IPS-15b (cell line): ENCODE results near the gene PEX3.
A peak's percentile ranks its signal among the peaks of the same experiment; 100 is the strongest.
"Not testable (repeated sequence)": the region's sequence is repeated elsewhere in the genome, so short reads cannot be mapped to it uniquely, and the experiment has no call there.

Source experiments
- H3K27me3 ChIP-seq: one replicate; pipeline ENCODE4 v1.6.1; 2013; ENCODE audit warnings: low read length; ENCODE audit not compliant: control insufficient read depth, insufficient read depth
- H3K36me3 ChIP-seq: one replicate; pipeline ENCODE4 v1.6.1; 2013; ENCODE audit warnings: low read length; ENCODE audit not compliant: control insufficient read depth, insufficient read depth
- H3K4me1 ChIP-seq: one replicate; pipeline ENCODE4 v1.6.1; 2013; ENCODE audit warnings: mild to moderate bottlenecking, low read length; ENCODE audit not compliant: control insufficient read depth, insufficient read depth
- H3K4me3 ChIP-seq: one replicate; pipeline ENCODE4 v1.5.1; 2013; ENCODE audit warnings: low read depth, low read length
- H3K9ac ChIP-seq: one replicate; pipeline ENCODE4 v1.6.1; 2013; ENCODE audit warnings: low read depth, mild to moderate bottlenecking, low read length
- H3K9me3 ChIP-seq: one replicate; pipeline ENCODE4 v1.6.1; 2013; ENCODE audit warnings: mild to moderate bottlenecking, low read length; ENCODE audit not compliant: control insufficient read depth, insufficient read depth

The PEX3 gene

GRCh38 chr6:143490244-143490643, 39.6 kb downstream of the PEX3 start:
- Histone ChIP-seq H3K4me1 (no peaks in the 10 kb centered on the region), H3K9me3 (no peaks in the 10 kb centered on the region), H3K36me3 (no peaks in the 10 kb centered on the region), H3K27me3 (no peaks in the 10 kb centered on the region), H3K4me3 (no peak overlapping the region), H3K9ac (no peak overlapping the region)

DNA sequence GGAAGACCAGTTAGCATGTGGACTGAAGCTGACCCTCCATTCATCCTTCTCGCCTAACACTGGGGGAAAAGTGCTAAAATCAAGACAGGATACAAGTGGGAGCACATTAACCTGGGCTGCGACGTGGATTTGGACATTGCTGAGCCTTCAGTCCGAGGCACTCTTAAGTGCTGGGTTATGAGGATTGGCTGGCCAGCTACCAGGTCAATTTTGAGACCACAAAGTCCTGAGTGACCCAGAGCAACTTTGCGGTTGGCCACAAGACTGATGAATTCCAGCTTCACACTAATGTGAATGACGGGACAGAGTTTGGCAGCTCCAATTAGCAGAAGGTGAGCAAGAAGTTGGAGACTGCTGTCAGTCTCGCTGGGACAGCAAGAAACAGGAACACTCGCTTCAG, 40.2 kb downstream of the PEX3 start:
- H3K9me3 ChIP-seq: no peaks in the 10 kb centered on the region
- no peak overlapping the region for H3K4me3 ChIP-seq
- H3K9ac ChIP-seq: no peak overlapping the region
- no peaks in the 10 kb centered on the region for H3K27me3 ChIP-seq
- no peaks in the 10 kb centered on the region for H3K4me1 ChIP-seq
- no peaks in the 10 kb centered on the region for H3K36me3 ChIP-seq

DNA sequence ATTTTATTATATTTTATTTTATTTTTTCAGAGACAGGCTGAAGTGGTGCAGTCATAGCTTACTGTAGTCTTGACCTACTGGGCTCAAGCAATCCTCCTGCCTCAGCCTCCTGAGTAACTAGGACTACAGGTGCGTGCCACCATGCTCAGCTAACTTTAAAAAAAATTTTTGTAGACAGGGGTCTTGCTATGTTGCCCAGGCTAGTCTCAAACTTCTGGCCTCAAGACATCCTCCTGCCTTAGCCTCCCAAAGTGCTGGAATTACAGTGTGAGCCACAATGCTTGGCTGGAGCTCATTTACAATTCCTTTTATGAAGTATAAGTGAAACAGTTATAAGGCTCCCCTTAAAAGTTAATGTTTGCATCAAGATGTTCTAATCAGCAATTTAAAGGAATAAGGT, 46.4 kb downstream of the PEX3 start:
- no peaks in the 10 kb centered on the region for H3K27me3 ChIP-seq
- no peak overlapping the region for H3K4me3 ChIP-seq
- H3K9ac ChIP-seq: no peak overlapping the region
- no peaks in the 10 kb centered on the region for H3K4me1 ChIP-seq
- no peaks in the 10 kb centered on the region for H3K9me3 ChIP-seq
- H3K36me3 ChIP-seq: no peaks in the 10 kb centered on the region

- no peak overlapping the region for H3K4me3 ChIP-seq
- no peaks in the 10 kb centered on the region for H3K36me3 ChIP-seq
- no peak overlapping the region for H3K9ac ChIP-seq
- H3K4me1 ChIP-seq: no peaks in the 10 kb centered on the region
- H3K9me3 ChIP-seq: no peaks in the 10 kb centered on the region
- no peaks in the 10 kb centered on the region for H3K27me3 ChIP-seq
These were observed 47.8 kb downstream of the PEX3 start for GRCh38 chr6:143498428-143498827.

DNA sequence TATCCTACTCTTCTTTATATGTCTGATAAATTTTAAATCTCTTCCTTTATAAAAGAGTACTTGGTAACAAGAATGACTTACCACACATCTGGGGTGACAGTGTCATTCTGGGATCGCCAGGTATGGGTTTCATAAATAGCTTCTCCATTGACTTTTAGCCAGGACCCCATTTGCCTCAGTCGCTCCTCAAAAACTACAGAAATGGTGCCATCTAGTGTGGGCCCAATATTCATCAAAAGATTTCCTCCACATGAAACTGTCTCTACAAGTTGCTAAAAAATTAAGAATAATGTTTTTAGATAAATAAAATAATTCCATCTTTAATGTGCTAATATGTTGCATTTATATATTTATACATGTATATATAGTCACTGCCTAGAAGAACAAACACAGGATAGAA, 51.2 kb downstream of the PEX3 start:
- no peaks in the 10 kb centered on the region for H3K27me3 ChIP-seq
- no peaks in the 10 kb centered on the region for H3K4me1 ChIP-seq
- H3K9me3 ChIP-seq: no peaks in the 10 kb centered on the region
- H3K9ac ChIP-seq: no peak overlapping the region
- H3K4me3 ChIP-seq: no peak overlapping the region
- H3K36me3 ChIP-seq: no peaks in the 10 kb centered on the region

GRCh38 chr6:143504369-143504768, 53.8 kb downstream of the PEX3 start:
- Histone ChIP-seq H3K9me3 (no peaks in the 10 kb centered on the region), H3K9ac (no peak overlapping the region), H3K27me3 (no peaks in the 10 kb centered on the region), H3K4me3 (no peak overlapping the region), H3K4me1 (no peaks in the 10 kb centered on the region), H3K36me3 (no peaks in the 10 kb centered on the region)

- Histone ChIP-seq H3K9me3 (no peaks in the 10 kb centered on the region), H3K9ac (no peak overlapping the region), H3K36me3 (no peaks in the 10 kb centered on the region), H3K4me3 (no peak overlapping the region), H3K4me1 (no peaks in the 10 kb centered on the region), H3K27me3 (no peaks in the 10 kb centered on the region)
These were observed 54.5 kb downstream of the PEX3 start for GRCh38 chr6:143505111-143505510.

DNA sequence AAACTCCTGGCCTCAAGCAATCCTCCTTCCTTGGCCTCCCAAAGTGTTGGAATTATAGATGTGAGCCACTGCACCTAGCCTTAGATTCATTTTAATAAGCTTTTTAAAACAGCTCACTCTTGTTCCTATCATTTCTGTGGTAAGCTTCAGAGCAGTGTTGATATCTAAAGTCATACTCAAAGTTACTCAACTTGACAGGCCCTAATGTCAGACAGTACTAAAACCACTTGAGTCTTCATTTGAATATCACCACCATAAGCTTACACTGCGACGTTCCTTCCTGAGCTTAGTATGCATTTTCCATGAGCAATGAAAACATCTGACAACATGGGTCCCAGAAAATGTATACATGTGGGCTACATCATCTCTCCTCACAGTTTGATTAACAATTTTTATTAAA, 54.9 kb downstream of the PEX3 start:
- Histone ChIP-seq H3K9me3 (no peaks in the 10 kb centered on the region), H3K4me3 (no peak overlapping the region), H3K27me3 (no peaks in the 10 kb centered on the region), H3K9ac (no peak overlapping the region), H3K4me1 (no peaks in the 10 kb centered on the region), H3K36me3 (no peaks in the 10 kb centered on the region)

- no peaks in the 10 kb centered on the region for H3K36me3 ChIP-seq
- H3K27me3 ChIP-seq: no peaks in the 10 kb centered on the region
- no peak overlapping the region for H3K9ac ChIP-seq
- no peaks in the 10 kb centered on the region for H3K4me1 ChIP-seq
- H3K4me3 ChIP-seq: no peak overlapping the region
- no peaks in the 10 kb centered on the region for H3K9me3 ChIP-seq
These were observed 55.6 kb downstream of the PEX3 start for GRCh38 chr6:143506199-143506598.

DNA sequence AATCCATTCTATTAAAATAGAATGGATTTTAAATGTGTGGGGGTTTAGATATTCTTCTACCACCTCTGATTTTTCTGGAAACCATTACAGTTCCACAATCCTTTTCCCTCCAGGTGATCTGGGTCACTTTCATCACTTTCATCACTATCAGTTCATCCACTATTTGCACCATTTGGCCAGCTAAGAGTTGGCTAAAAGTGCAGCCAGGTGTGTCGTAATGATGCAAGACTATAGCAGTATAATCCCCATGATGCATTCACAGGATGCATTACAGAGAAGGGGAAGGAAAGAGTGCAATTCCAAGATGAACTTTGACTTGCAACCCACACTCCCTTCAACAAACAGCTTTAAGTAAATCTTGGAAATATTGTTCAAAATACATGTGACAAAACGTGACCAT, 56.0 kb downstream of the PEX3 start:
- H3K4me1 ChIP-seq: no peaks in the 10 kb centered on the region
- H3K4me3 ChIP-seq: no peak overlapping the region
- H3K9me3 ChIP-seq: no peaks in the 10 kb centered on the region
- H3K9ac ChIP-seq: no peak overlapping the region
- no peaks in the 10 kb centered on the region for H3K27me3 ChIP-seq
- no peaks in the 10 kb centered on the region for H3K36me3 ChIP-seq

- Histone ChIP-seq H3K4me1 (no peaks in the 10 kb centered on the region), H3K9ac (no peak overlapping the region), H3K4me3 (no peak overlapping the region), H3K9me3 (no peaks in the 10 kb centered on the region), H3K27me3 (no peaks in the 10 kb centered on the region), H3K36me3 (no peaks in the 10 kb centered on the region)
These were observed 56.9 kb downstream of the PEX3 start for GRCh38 chr6:143507358-143508145.

GRCh38 chr6:143510326-143510725, 59.7 kb downstream of the PEX3 start:
- H3K4me3 ChIP-seq: peak overlapping the region; percentile 85
- not testable (repeated sequence) for H3K27me3 ChIP-seq, H3K9ac ChIP-seq, H3K9me3 ChIP-seq, H3K4me1 ChIP-seq, H3K36me3 ChIP-seq
